Bronchial epithelial cell (primary cell): ENCODE measurements around the gene KCTD1. TPM values are rescaled to one million over a fixed set of nuclear protein-coding genes. Genes with fewer than 3 reads are reported as not detected.
"Not testable (repeated sequence)": the region's sequence is repeated elsewhere in the genome, so short reads cannot be mapped to it uniquely, and the experiment has no call there.

Experiments used
- DNase-seq: peaks from one replicate; pipeline ENCODE4 v3.0.0-alpha.2; 2010; ENCODE audit warnings: low read depth
- FAIRE-seq: peaks from 2 replicates; lab custom pipeline; 2011; peaks lifted over from hg19 to GRCh38; lab: Jason Lieb, UNC
- H3K27me3 ChIP-seq: 2 replicates; pipeline ENCODE4 v1.5.1; 2011; ENCODE audit warnings: low read length; ENCODE audit not compliant: control insufficient read depth, insufficient read depth
- H3K36me3 ChIP-seq: 2 replicates; pipeline ENCODE4 v1.5.1; 2011; ENCODE audit warnings: low read length; ENCODE audit not compliant: control insufficient read depth, insufficient read depth
- H3K4me3 ChIP-seq: 2 replicates; pipeline ENCODE4 v1.5.1; 2011; ENCODE audit warnings: mild to moderate bottlenecking, low read depth, low read length, control low read depth
- CTCF ChIP-seq: IDR thresholded peaks from 2 replicates; pipeline ENCODE4 v1.5.1; 2011; ENCODE audit warnings: mild to moderate bottlenecking, moderate library complexity, low read length, control low read depth, inconsistent platforms; ENCODE audit not compliant: insufficient read depth, severe bottlenecking
- total RNA-seq: library from RNA; depleted of rRNA; stranded (reverse); fragments of >200 nt; gene quantifications from 2 replicates; pipeline ENCODE4 v1.2.1, GENCODE V29; 2014

The KCTD1 gene
- total RNA-seq, 1 donor from 2014 or later, result 16.6 TPM

- no peak for TF ChIP-seq CTCF
- no peaks in the 10 kb centered on the region for H3K27me3 ChIP-seq
- FAIRE-seq, result no peak
- H3K36me3 ChIP-seq, result no peaks in the 10 kb centered on the region
- no peak for DNase-seq
- no peak overlapping the region for H3K4me3 ChIP-seq
Measured at GRCh38 chr18:26438980-26439379, 109.4 kb downstream of the KCTD1 start.

GRCh38 chr18:26437634-26438033 is 110.7 kb downstream of the KCTD1 start:
- not testable (repeated sequence) for H3K4me3 ChIP-seq, H3K36me3 ChIP-seq, FAIRE-seq, H3K27me3 ChIP-seq, DNase-seq

GRCh38 chr18:26436176-26437051 is 111.9 kb downstream of the KCTD1 start:
- Histone ChIP-seq H3K27me3 (no peaks in the 10 kb centered on the region), H3K36me3 (no peaks in the 10 kb centered on the region), H3K4me3 (no peak overlapping the region)
- FAIRE-seq, result peak; percentile 96
- DNase-seq, result peak; percentile 90
- TF ChIP-seq CTCF, result no peak

GRCh38 chr18:26435415-26436095 is 112.8 kb downstream of the KCTD1 start:
- no peak for FAIRE-seq
- H3K36me3 ChIP-seq, result no peaks in the 10 kb centered on the region
- no peaks in the 10 kb centered on the region for H3K27me3 ChIP-seq
- TF ChIP-seq CTCF, result no peak
- no peak overlapping the region for H3K4me3 ChIP-seq
- no peak for DNase-seq

- no peak for FAIRE-seq
- no peak for DNase-seq
- Histone ChIP-seq H3K36me3 (no peaks in the 10 kb centered on the region), H3K27me3 (no peaks in the 10 kb centered on the region), H3K4me3 (no peak overlapping the region)
- TF ChIP-seq CTCF, result no peak
Measured at GRCh38 chr18:26434887-26435286, 113.5 kb downstream of the KCTD1 start.

GRCh38 chr18:26432651-26433424 is 115.5 kb downstream of the KCTD1 start:
- no peak for FAIRE-seq
- DNase-seq, result no peak
- Histone ChIP-seq H3K36me3 (no peaks in the 10 kb centered on the region), H3K27me3 (no peaks in the 10 kb centered on the region), H3K4me3 (no peak overlapping the region)
- TF ChIP-seq CTCF, result no peak
